ENCODE data around the gene GGNBP2.

GRCh38 chr17:36586138-36586537 lies 41.4 kb downstream of the GGNBP2 start:
- TF ChIP-seq CTCF (IDR thresholded peaks at IDR 0.05) (no peak), POLR2AphosphoS5 (IDR thresholded peaks at IDR 0.05; ENCODE audit: low read depth, low read length) (no peak), SIN3A (IDR thresholded peaks at IDR 0.05; ENCODE audit: borderline replicate concordance, insufficient read depth, low read depth, low read length) (no peak), TCF7L2 (IDR thresholded peaks at IDR 0.05; ENCODE audit: low read depth, low read length) (no peak), REST (IDR thresholded peaks at IDR 0.05; ENCODE audit: insufficient read depth in 1 of 2, low read depth in 2 of 2, low read length in 1 of 2) (no peak)

All from Panc1 (cell line).